Measurements from ENCODE around the gene RREB1.

The RREB1 gene

DNA sequence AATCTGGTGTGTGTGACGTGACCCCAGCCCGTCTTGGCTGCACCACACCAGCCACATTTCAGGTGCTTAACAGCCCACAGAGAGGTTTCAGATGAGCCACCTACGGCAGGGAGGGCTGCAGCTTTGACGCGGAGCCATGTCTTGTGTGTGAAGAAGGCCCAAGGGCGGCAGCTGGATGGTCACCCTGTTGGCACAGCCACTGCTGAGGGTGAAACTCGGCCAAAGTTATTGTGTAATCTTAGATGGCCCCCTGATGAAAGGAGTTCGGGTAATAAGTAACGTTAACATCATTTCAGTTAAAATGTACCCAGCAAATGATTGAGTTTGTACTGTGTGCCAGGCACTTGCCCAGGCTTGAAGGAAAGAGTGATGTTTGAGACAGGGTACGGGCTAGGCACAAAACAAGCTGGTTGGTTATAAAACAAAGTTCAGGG lies 108.1 kb downstream of the RREB1 start:
- DNase-seq (ENCODE audit: low read depth, low spot score): no peak
- POLR2A ChIA-PET: no interaction called here
- TF ChIP-seq CTCF (IDR thresholded peaks at IDR 0.05; ENCODE audit: insufficient read depth, low read length, missing control alignments): no peak
- CTCF ChIA-PET: interaction anchor here (1.3 to 2.8 kb wide), 4 partner anchors 11 to 492 kb away, joined by 3 to 12 read pairs (median 4); no protein-coding TSS in a partner anchor
- H3K4me3 ChIP-seq (ENCODE audit: low read depth, low read length): no peak overlapping the region

DNA sequence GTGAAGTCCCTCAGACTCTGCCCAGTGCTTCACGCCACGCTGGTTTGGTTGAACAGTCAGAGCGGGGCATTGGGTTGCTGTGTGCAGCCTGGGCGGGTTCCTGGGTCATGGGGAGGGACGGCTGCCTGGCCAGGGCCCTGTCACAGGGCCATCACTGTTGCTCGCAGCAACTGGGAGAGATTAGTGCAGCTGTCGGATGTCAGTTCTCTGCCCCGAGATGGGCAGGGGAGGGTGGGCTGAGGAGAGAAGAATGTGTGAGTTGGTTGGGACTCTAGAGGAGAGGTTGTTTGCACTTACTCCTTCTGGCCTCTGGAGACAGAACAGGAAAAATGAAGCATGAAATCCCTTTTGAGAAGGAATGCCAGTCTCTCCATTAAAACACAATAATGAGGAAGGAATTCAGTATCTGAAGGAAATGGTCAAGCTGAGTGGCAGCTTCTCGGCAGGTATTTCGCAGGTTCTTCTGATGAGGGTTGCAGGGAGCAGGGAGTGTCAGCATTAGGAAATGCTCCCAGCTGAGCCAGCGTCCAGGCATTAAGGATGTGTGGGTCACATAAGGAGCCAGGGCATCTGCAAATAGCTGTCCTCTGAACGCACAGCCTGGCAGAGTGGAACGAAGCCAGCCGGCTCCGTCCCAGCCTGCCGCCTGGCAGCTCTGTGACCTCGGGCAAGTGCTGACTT lies 109.3 kb downstream of the RREB1 start:
- ChIA-PET CTCF (interaction anchor here (1.4 to 3.7 kb wide), 4 partner anchors 8 to 493 kb away, joined by 3 to 12 read pairs (median 6); no protein-coding TSS in a partner anchor), POLR2A (no interaction called here)
- no peak overlapping the region for H3K4me3 ChIP-seq (ENCODE audit: low read depth, low read length)
- TF ChIP-seq CTCF (IDR thresholded peaks at IDR 0.05; ENCODE audit: insufficient read depth, low read length, missing control alignments): no peak
- no peak for DNase-seq (ENCODE audit: low read depth, low spot score)

- TF ChIP-seq CTCF (IDR thresholded peaks at IDR 0.05; ENCODE audit: insufficient read depth, low read length, missing control alignments): no peak
- ChIA-PET POLR2A (interaction anchor here (0.5 kb wide), 1 partner anchor 675 kb away, joined by 3 read pairs; no protein-coding TSS in a partner anchor), CTCF (interaction anchor here (2.0 to 3.7 kb wide), 3 partner anchors 10 to 26 kb away, joined by 5 to 12 read pairs (median 9); no protein-coding TSS in a partner anchor)
- no peak for DNase-seq (ENCODE audit: low read depth, low spot score)
- H3K4me3 ChIP-seq (ENCODE audit: low read depth, low read length): no peak overlapping the region
Measured at GRCh38 chr6:7218406-7218988, 110.7 kb downstream of the RREB1 start.

DNA sequence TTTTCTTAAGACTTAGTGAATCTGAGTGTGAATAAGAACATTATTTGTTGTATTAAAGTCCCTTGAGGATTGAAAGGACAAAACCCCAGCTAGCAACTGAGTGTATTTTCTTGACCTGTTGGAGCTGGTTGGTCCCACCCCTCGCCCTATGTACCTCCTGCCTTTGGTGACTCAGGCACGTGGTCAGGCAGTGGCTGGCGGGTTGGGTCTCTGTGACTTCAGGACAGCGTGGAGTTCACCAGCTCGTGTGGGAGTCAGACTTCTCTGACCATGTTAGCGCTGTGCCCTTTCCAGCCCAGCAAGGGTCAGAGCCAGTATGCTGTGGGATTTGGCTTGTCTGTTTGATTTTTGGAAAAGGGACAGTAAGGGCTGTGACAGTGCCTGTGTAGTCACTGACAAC lies 111.5 kb downstream of the RREB1 start:
- no peak overlapping the region for H3K4me3 ChIP-seq (ENCODE audit: low read depth, low read length)
- no peak for TF ChIP-seq CTCF (IDR thresholded peaks at IDR 0.05; ENCODE audit: insufficient read depth, low read length, missing control alignments)
- CTCF ChIA-PET: interaction anchor here (0.9 to 3.7 kb wide), 6 partner anchors 8 to 495 kb away, joined by 3 to 9 read pairs (median 5); no protein-coding TSS in a partner anchor
- POLR2A ChIA-PET: no interaction called here
- DNase-seq (ENCODE audit: low read depth, low spot score): no peak

DNA sequence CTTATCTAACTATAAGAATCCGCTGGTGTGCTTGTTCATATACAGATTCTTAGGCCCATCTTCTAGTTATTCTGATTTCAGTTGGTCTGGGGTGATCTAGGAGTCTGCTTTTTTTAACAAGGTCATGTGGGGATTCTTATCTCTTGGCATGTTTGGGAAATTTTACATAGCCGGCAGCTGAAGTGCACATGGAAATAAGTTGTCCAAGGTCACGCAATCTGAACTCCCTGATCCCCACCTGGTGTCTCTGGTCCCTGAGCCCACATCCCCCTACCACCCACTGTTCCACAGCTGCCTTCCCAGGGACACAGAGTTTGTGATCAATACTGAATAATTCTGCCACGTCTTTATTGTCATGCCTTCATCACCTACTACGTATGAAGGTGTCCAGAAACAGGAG lies 114.4 kb downstream of the RREB1 start:
- CTCF ChIA-PET: no interaction called here

More for the DNA sequence above, 114.4 kb downstream of the RREB1 start:
- no peak overlapping the region for H3K4me3 ChIP-seq (ENCODE audit: low read depth, low read length)
- no peak for TF ChIP-seq CTCF (IDR thresholded peaks at IDR 0.05; ENCODE audit: insufficient read depth, low read length, missing control alignments)
- no peak for DNase-seq (ENCODE audit: low read depth, low spot score)
- POLR2A ChIA-PET: no interaction called here

Data from AG04449 (cell line).